ENCODE data around the gene CIROP. TPM values are rescaled to one million over a fixed set of nuclear protein-coding genes. Genes with fewer than 3 reads are reported as not detected.
"Not testable (repeated sequence)": the region's sequence is repeated elsewhere in the genome, so short reads cannot be mapped to it uniquely, and the experiment has no call there.

CIROP gene
- total RNA-seq, 2 experiments from 2014 or later = not detected

- ChIA-PET CTCF (interaction anchor here (1.1 kb wide), 1 partner anchor 60 kb away, joined by 3 read pairs; the partner anchor contains the start of gene CDH24), POLR2A (no interaction called here)
- Mint-ChIP-seq H3K27ac (peak overlapping the region; percentile 39), H3K27me3 (no peaks in the 10 kb centered on the region), H3K9me3 (no peaks in the 10 kb centered on the region), H3K4me1 (peaks cover 49% of the 10 kb centered on the region), H3K36me3 (ENCODE audit: low read depth) (no peaks in the 10 kb centered on the region), H3K4me3 (no peak overlapping the region)
- DNase-seq = no peak
Observed at GRCh38 chr14:23117371-23118020, 12.7 kb upstream of the CIROP start.

GRCh38 chr14:23115918-23116317, 11.1 kb upstream of the CIROP start:
- Mint-ChIP-seq H3K4me3 (no peak overlapping the region), H3K27me3 (no peaks in the 10 kb centered on the region), H3K36me3 (ENCODE audit: low read depth) (no peaks in the 10 kb centered on the region), H3K4me1 (peaks cover 36% of the 10 kb centered on the region), H3K9me3 (no peaks in the 10 kb centered on the region), H3K27ac (no peak overlapping the region)
- CTCF ChIA-PET = no interaction called here
- POLR2A ChIA-PET = no interaction called here
- no peak for DNase-seq

- Mint-ChIP-seq H3K27me3 (no peaks in the 10 kb centered on the region), H3K36me3 (ENCODE audit: low read depth) (no peaks in the 10 kb centered on the region), H3K4me3 (no peak overlapping the region), H3K27ac (no peak overlapping the region), H3K4me1 (peaks cover 29% of the 10 kb centered on the region), H3K9me3 (no peaks in the 10 kb centered on the region)
- DNase-seq = no peak
- ChIA-PET POLR2A (no interaction called here), CTCF (no interaction called here)
Observed at GRCh38 chr14:23115039-23115731, 10.4 kb upstream of the CIROP start.

- POLR2A ChIA-PET = no interaction called here
- CTCF ChIA-PET = no interaction called here
- no peaks in the 10 kb centered on the region for H3K9me3 Mint-ChIP-seq
Observed at GRCh38 chr14:23114669-23115038, 9.9 kb upstream of the CIROP start.

GRCh38 chr14:23114120-23114458, 9.3 kb upstream of the CIROP start:
- Mint-ChIP-seq H3K4me3 (no peak overlapping the region), H3K27me3 (no peaks in the 10 kb centered on the region), H3K36me3 (ENCODE audit: low read depth) (no peaks in the 10 kb centered on the region), H3K9me3 (no peaks in the 10 kb centered on the region), H3K27ac (no peak overlapping the region), H3K4me1 (peaks cover 18% of the 10 kb centered on the region)
- no peak for DNase-seq
- ChIA-PET CTCF (no interaction called here), POLR2A (no interaction called here)

More at GRCh38 chr14:23114669-23115038, 9.9 kb upstream of the CIROP start:
- H3K27ac Mint-ChIP-seq = no peak overlapping the region
- H3K4me1 Mint-ChIP-seq = peaks cover 24% of the 10 kb centered on the region
- H3K27me3 Mint-ChIP-seq = no peaks in the 10 kb centered on the region
- no peak for DNase-seq
- no peaks in the 10 kb centered on the region for H3K36me3 Mint-ChIP-seq (ENCODE audit: low read depth)
- no peak overlapping the region for H3K4me3 Mint-ChIP-seq

GRCh38 chr14:23113431-23114119, 8.8 kb upstream of the CIROP start:
- Mint-ChIP-seq H3K9me3 (no peaks in the 10 kb centered on the region), H3K4me3 (no peak overlapping the region), H3K4me1 (peaks cover 14% of the 10 kb centered on the region), H3K36me3 (ENCODE audit: low read depth) (no peaks in the 10 kb centered on the region), H3K27me3 (no peaks in the 10 kb centered on the region), H3K27ac (no peak overlapping the region)
- DNase-seq = no peak
- CTCF ChIA-PET = interaction anchor here (0.6 to 5.5 kb wide), 4 partner anchors 7 to 188 kb away, joined by 3 to 31 read pairs (median 4); no protein-coding TSS in a partner anchor
- POLR2A ChIA-PET = no interaction called here

- Mint-ChIP-seq H3K36me3 (ENCODE audit: low read depth) (no peaks in the 10 kb centered on the region), H3K9me3 (no peaks in the 10 kb centered on the region), H3K27me3 (no peaks in the 10 kb centered on the region), H3K4me3 (no peak overlapping the region), H3K4me1 (peaks cover 11% of the 10 kb centered on the region), H3K27ac (no peak overlapping the region)
- no peak for DNase-seq
- ChIA-PET POLR2A (no interaction called here), CTCF (interaction anchor here (0.8 to 5.5 kb wide), 3 partner anchors 8 to 56 kb away, joined by 3 to 31 read pairs (median 5); no protein-coding TSS in a partner anchor)
Observed at GRCh38 chr14:23112359-23113178, 7.8 kb upstream of the CIROP start.

GRCh38 chr14:23110579-23111365, 6.0 kb upstream of the CIROP start:
- H3K4me1 Mint-ChIP-seq = peaks cover 13% of the 10 kb centered on the region
- H3K9me3 Mint-ChIP-seq = no peaks in the 10 kb centered on the region
- ChIA-PET POLR2A (no interaction called here), CTCF (interaction anchor here (2.3 to 5.5 kb wide), 2 partner anchors 10 kb away, joined by 6 to 31 read pairs; no protein-coding TSS in a partner anchor)
- DNase-seq = no peak
- H3K36me3 Mint-ChIP-seq (ENCODE audit: low read depth) = no peaks in the 10 kb centered on the region
- no peaks in the 10 kb centered on the region for H3K27me3 Mint-ChIP-seq
- H3K27ac Mint-ChIP-seq = no peak overlapping the region
- no peak overlapping the region for H3K4me3 Mint-ChIP-seq

GRCh38 chr14:23109769-23110168, 5.0 kb upstream of the CIROP start:
- H3K27me3 Mint-ChIP-seq = no peaks in the 10 kb centered on the region
- no peaks in the 10 kb centered on the region for H3K36me3 Mint-ChIP-seq (ENCODE audit: low read depth)
- H3K9me3 Mint-ChIP-seq = no peaks in the 10 kb centered on the region
- POLR2A ChIA-PET = no interaction called here
- peaks cover 9% of the 10 kb centered on the region for H3K4me1 Mint-ChIP-seq
- no peak for DNase-seq
- no peak overlapping the region for H3K4me3 Mint-ChIP-seq
- CTCF ChIA-PET = interaction anchor here (2.3 to 5.5 kb wide), 2 partner anchors 9 to 11 kb away, joined by 6 to 31 read pairs; no protein-coding TSS in a partner anchor
- H3K27ac Mint-ChIP-seq = no peak overlapping the region

GRCh38 chr14:23108169-23108568, 3.4 kb upstream of the CIROP start:
- POLR2A ChIA-PET; H3K4me1 Mint-ChIP-seq; H3K36me3 Mint-ChIP-seq (ENCODE audit: low read depth); H3K27me3 Mint-ChIP-seq; H3K27ac Mint-ChIP-seq; H3K9me3 Mint-ChIP-seq; H3K4me3 Mint-ChIP-seq; DNase-seq: not testable (repeated sequence)
- CTCF ChIA-PET = interaction anchor here (0.7 to 5.5 kb wide), 2 partner anchors 13 to 37 kb away, joined by 4 to 31 read pairs; no protein-coding TSS in a partner anchor

GRCh38 chr14:23107620-23108019, 2.8 kb upstream of the CIROP start:
- H3K36me3 Mint-ChIP-seq (ENCODE audit: low read depth); POLR2A ChIA-PET; H3K27ac Mint-ChIP-seq; H3K4me3 Mint-ChIP-seq; DNase-seq; H3K4me1 Mint-ChIP-seq; H3K9me3 Mint-ChIP-seq; H3K27me3 Mint-ChIP-seq; CTCF ChIA-PET: not testable (repeated sequence)

- peaks cover 2% of the 10 kb centered on the region for H3K4me1 Mint-ChIP-seq
- H3K36me3 Mint-ChIP-seq (ENCODE audit: low read depth) = no peaks in the 10 kb centered on the region
- no peak overlapping the region for H3K4me3 Mint-ChIP-seq
- H3K27ac Mint-ChIP-seq = no peak overlapping the region
- ChIA-PET POLR2A (no interaction called here), CTCF (no interaction called here)
- no peaks in the 10 kb centered on the region for H3K9me3 Mint-ChIP-seq
- DNase-seq = no peak
- H3K27me3 Mint-ChIP-seq = no peaks in the 10 kb centered on the region
Observed at GRCh38 chr14:23106747-23107045, 1.9 kb upstream of the CIROP start.
